Suprapubic skin (tissue), 4 donors: ENCODE data around the gene KCNG1. TPM values are rescaled to one million over a fixed set of nuclear protein-coding genes. Genes with fewer than 3 reads are reported as not detected.

Source experiments
- DNase-seq, 2 donors: peaks; one replicate each; pipeline ENCODE4 v3.0.0-alpha.2; 2019; ENCODE audit warnings: low spot score in 2 of 2
- H3K27ac ChIP-seq: fragments of 200-600 bp; sonication (generic); one replicate; pipeline ENCODE4 v1.5.1; 2019
- H3K27me3 ChIP-seq: fragments of 200-600 bp; sonication (generic); one replicate; pipeline ENCODE4 v1.5.1; 2019
- H3K36me3 ChIP-seq: fragments of 200-600 bp; sonication (generic); one replicate; pipeline ENCODE4 v1.5.1; 2019
- H3K4me1 ChIP-seq: fragments of 200-600 bp; sonication (generic); one replicate; pipeline ENCODE4 v1.5.1; 2019
- H3K4me3 ChIP-seq: fragments of 200-600 bp; sonication (generic); one replicate; pipeline ENCODE4 v1.5.1; 2019; ENCODE audit warnings: mild to moderate bottlenecking
- H3K9me3 ChIP-seq: fragments of 200-600 bp; sonication (generic); one replicate; pipeline ENCODE4 v1.5.1; 2019
- CTCF ChIP-seq, 2 donors: fragments of 200-600 bp in 1 of 2; fragments of 450-650 bp in 1 of 2; sonication (generic) in 1 of 2; IDR thresholded peaks; one replicate each; pipeline ENCODE4 v1.5.1; 2016 to 2019; ENCODE audit warnings: antibody characterized with exemption in 2 of 2, mild to moderate bottlenecking in 1 of 2, moderate library complexity in 1 of 2
- EP300 ChIP-seq: sonication (generic); formaldehyde crosslinking; IDR thresholded peaks from one replicate; pipeline ENCODE4 v1.6.1; 2017; ENCODE audit warnings: antibody characterized with exemption
- POLR2A ChIP-seq, 2 donors: fragments of 450-650 bp; IDR thresholded peaks; one replicate each; pipeline ENCODE4 v1.6.1; 2017; ENCODE audit warnings: antibody characterized with exemption in 2 of 2, mild to moderate bottlenecking in 2 of 2, moderate library complexity in 2 of 2
- POLR2AphosphoS5 ChIP-seq, 3 donors: sonication (generic); formaldehyde crosslinking; IDR thresholded peaks; one replicate each; pipeline ENCODE4 v1.6.1; 2017; ENCODE audit warnings: antibody characterized with exemption in 3 of 3
- whole genome bisulfite sequencing: methylation state at CpG from one replicate; pipeline ENCODE4 v1.1.5; 2018; 5-methylcytosine and 5-hydroxymethylcytosine counted together
- total RNA-seq, 4 donors: library from RNA; depleted of rRNA; stranded (reverse); fragments of >200 nt; gene quantifications; one replicate each; pipeline ENCODE4 v1.1.0, GENCODE V29; 2016

The KCNG1 gene
- total RNA-seq, 4 donors from 2014 or later, result 0.26 to 1.2 (median 1.0) TPM

GRCh38 chr20:51009303-51010042 is 13.4 kb downstream of the KCNG1 start:
- Histone ChIP-seq H3K27me3 (peaks cover 21% of the 10 kb centered on the region), H3K36me3 (no peaks in the 10 kb centered on the region), H3K4me1 (no peaks in the 10 kb centered on the region), H3K27ac (no peak overlapping the region), H3K4me3 (no peak overlapping the region), H3K9me3 (no peaks in the 10 kb centered on the region)
- no peak for DNase-seq
- TF ChIP-seq POLR2AphosphoS5 (IDR thresholded peaks at IDR 0.05) (no peak), CTCF (IDR thresholded peaks at IDR 0.05) (no peak), EP300 (no peak), POLR2A (IDR thresholded peaks at IDR 0.05) (no peak)
- WGBS, result 85% methylated on average over 58 of the region's 58 CpGs

GRCh38 chr20:51008718-51009117 is 14.2 kb downstream of the KCNG1 start:
- DNase-seq, result no peak
- H3K4me3 ChIP-seq, result no peak overlapping the region
- 82% methylated on average over 5 of the region's 5 CpGs for WGBS
- no peaks in the 10 kb centered on the region for H3K36me3 ChIP-seq
- no peaks in the 10 kb centered on the region for H3K9me3 ChIP-seq
- TF ChIP-seq POLR2A (IDR thresholded peaks at IDR 0.05) (no peak), EP300 (no peak), POLR2AphosphoS5 (IDR thresholded peaks at IDR 0.05) (no peak), CTCF (IDR thresholded peaks at IDR 0.05) (no peak)
- H3K27ac ChIP-seq, result no peak overlapping the region
- peaks cover 17% of the 10 kb centered on the region for H3K27me3 ChIP-seq
- H3K4me1 ChIP-seq, result no peaks in the 10 kb centered on the region

GRCh38 chr20:51005214-51005613 is 17.7 kb downstream of the KCNG1 start:
- no peaks in the 10 kb centered on the region for H3K36me3 ChIP-seq
- no peak for DNase-seq
- 95% methylated on average over 7 of the region's 7 CpGs for WGBS
- H3K9me3 ChIP-seq, result no peaks in the 10 kb centered on the region
- peaks cover 13% of the 10 kb centered on the region for H3K27me3 ChIP-seq
- TF ChIP-seq POLR2A (IDR thresholded peaks at IDR 0.05), result no peak
- no peak for TF ChIP-seq POLR2AphosphoS5 (IDR thresholded peaks at IDR 0.05)
- no peak for TF ChIP-seq EP300
- TF ChIP-seq CTCF (IDR thresholded peaks at IDR 0.05), result no peak
- H3K4me1 ChIP-seq, result no peaks in the 10 kb centered on the region
- no peak overlapping the region for H3K4me3 ChIP-seq
- H3K27ac ChIP-seq, result no peak overlapping the region

- Histone ChIP-seq H3K27ac (no peak overlapping the region), H3K4me1 (no peaks in the 10 kb centered on the region), H3K4me3 (no peak overlapping the region), H3K27me3 (peaks cover 9% of the 10 kb centered on the region), H3K9me3 (no peaks in the 10 kb centered on the region), H3K36me3 (no peaks in the 10 kb centered on the region)
- no peak for TF ChIP-seq CTCF (IDR thresholded peaks at IDR 0.05)
- no peak for TF ChIP-seq POLR2A (IDR thresholded peaks at IDR 0.05)
- TF ChIP-seq POLR2AphosphoS5 (IDR thresholded peaks at IDR 0.05), result no peak
- no peak for TF ChIP-seq EP300
- WGBS, result 88% methylated on average over 9 of the region's 9 CpGs
- no peak for DNase-seq
These were observed 18.1 kb downstream of the KCNG1 start for GRCh38 chr20:51004781-51005180.

GRCh38 chr20:51004305-51004727 is 18.6 kb downstream of the KCNG1 start:
- no peak overlapping the region for H3K27ac ChIP-seq
- 94% methylated on average over 35 of the region's 44 CpGs for WGBS
- no peaks in the 10 kb centered on the region for H3K4me1 ChIP-seq
- no peaks in the 10 kb centered on the region for H3K36me3 ChIP-seq
- no peak for DNase-seq
- TF ChIP-seq CTCF (IDR thresholded peaks at IDR 0.05) (no peak), POLR2A (IDR thresholded peaks at IDR 0.05) (no peak), POLR2AphosphoS5 (IDR thresholded peaks at IDR 0.05) (no peak), EP300 (no peak)
- no peaks in the 10 kb centered on the region for H3K9me3 ChIP-seq
- H3K27me3 ChIP-seq, result peaks cover 9% of the 10 kb centered on the region
- H3K4me3 ChIP-seq, result no peak overlapping the region
